Activated naive CD4-positive, alpha-beta T cell treated with anti-CD3 and anti-CD28 coated beads, Interleukin-2, amount 50 U/mL, for 24 hours (primary cell): ENCODE results near the gene RPRD1A.
A peak's percentile ranks its signal among the peaks of the same experiment; 100 is the strongest.
"Not testable (repeated sequence)": the region's sequence is repeated elsewhere in the genome, so short reads cannot be mapped to it uniquely, and the experiment has no call there.

Experiments used
- H3K27ac Mint-ChIP-seq: one replicate; pipeline ENCODE4 v1.8.0; 2021; ENCODE audit warnings: mild to moderate bottlenecking, mixed read lengths
- H3K27me3 Mint-ChIP-seq: one replicate; pipeline ENCODE4 v1.8.0; 2021; ENCODE audit warnings: mixed read lengths
- H3K36me3 Mint-ChIP-seq: one replicate; pipeline ENCODE4 v1.8.0; 2021; ENCODE audit warnings: mixed read lengths
- H3K4me1 Mint-ChIP-seq: one replicate; pipeline ENCODE4 v1.8.0; 2021; ENCODE audit warnings: mixed read lengths
- H3K4me3 Mint-ChIP-seq: one replicate; pipeline ENCODE4 v1.8.0; 2021; ENCODE audit warnings: mild to moderate bottlenecking, mixed read lengths
- H3K9me3 Mint-ChIP-seq: one replicate; pipeline ENCODE4 v1.8.0; 2021; ENCODE audit warnings: mixed read lengths

The RPRD1A gene, protein sequence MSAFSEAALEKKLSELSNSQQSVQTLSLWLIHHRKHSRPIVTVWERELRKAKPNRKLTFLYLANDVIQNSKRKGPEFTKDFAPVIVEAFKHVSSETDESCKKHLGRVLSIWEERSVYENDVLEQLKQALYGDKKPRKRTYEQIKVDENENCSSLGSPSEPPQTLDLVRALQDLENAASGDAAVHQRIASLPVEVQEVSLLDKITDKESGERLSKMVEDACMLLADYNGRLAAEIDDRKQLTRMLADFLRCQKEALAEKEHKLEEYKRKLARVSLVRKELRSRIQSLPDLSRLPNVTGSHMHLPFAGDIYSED

DNA sequence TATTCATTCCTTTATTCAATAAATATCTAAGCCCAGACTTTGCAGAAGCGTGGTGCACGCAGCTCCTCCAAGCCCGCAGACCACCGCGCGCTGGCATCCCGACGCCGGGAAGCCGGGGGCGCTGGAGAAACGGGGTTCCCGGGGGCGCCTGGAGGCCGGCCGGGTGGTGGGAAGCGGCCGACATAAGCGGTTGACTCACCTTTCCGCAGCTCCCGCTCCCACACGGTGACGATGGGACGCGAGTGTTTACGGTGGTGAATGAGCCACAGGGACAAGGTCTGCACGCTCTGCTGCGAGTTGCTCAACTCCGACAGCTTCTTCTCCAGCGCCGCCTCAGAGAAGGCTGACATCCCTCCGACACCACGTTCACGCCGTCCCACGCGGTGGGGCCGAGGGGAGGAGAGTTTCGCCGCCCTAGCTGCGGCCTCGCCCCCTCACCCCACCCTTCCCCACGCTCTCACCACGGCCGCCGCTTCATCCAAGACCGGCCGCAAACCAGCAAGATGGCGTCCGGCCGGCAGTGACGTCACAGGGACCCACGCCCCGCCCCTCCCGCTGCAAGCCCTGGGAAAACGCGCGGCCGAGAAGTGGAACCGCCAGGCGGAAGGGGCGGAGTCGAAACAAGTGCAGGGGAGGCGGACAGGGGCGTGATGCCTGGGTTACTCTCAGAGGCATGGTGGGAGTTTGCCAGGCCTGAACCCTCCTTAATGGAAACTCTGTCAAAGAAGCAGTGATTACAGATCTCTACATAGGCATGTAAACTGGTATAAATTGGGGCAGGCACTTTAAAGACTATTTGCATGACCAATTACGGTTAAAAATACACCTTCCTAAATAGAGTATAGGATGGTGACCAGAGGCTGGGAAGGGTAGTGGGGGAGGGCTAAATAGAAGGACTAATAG lies at the start of gene RPRD1A:
Gene RPRD1A, minus strand, starts transcription at position 505 of the 903 bp plus-strand sequence. Its CDS starts 155 bp downstream, at position 350.
- Mint-ChIP-seq H3K36me3 (peaks cover 4% of the 10 kb centered on the region), H3K4me1 (peaks cover 39% of the 10 kb centered on the region), H3K9me3 (no peaks in the 10 kb centered on the region), H3K27me3 (no peaks in the 10 kb centered on the region), H3K27ac (peak within 1 kb of the TSS; percentile 90), H3K4me3 (peak within 1 kb of the TSS; percentile 98)

- H3K9me3 Mint-ChIP-seq, H3K4me3 Mint-ChIP-seq, H3K4me1 Mint-ChIP-seq, H3K27ac Mint-ChIP-seq, H3K27me3 Mint-ChIP-seq: not testable (repeated sequence)
- peaks cover 22% of the 10 kb centered on the region for H3K36me3 Mint-ChIP-seq
Measured at GRCh38 chr18:36116771-36117170, 49.4 kb upstream of the RPRD1A start.

DNA sequence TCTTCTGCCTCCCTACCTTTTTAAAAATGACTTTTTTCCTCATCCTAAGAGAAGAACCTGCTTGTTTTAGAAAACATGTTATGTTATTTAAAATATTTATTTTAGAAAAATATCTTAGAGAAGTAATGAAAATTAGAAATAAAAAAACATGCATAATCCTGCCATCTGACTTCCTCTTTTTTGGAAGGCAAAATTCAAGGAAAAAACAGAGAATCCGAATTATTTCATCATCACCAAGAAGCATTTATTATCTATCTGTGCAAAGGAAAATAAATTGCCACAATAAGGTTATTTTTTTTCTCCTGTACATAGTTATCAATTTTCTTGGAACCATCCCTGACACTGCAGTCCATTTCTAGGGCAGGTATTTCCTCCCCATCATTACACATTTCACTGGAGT lies 47.4 kb upstream of the RPRD1A start:
- Mint-ChIP-seq H3K4me1 (no peaks in the 10 kb centered on the region), H3K4me3 (no peak overlapping the region), H3K36me3 (peaks cover 24% of the 10 kb centered on the region), H3K27ac (no peak overlapping the region), H3K27me3 (no peaks in the 10 kb centered on the region), H3K9me3 (no peaks in the 10 kb centered on the region)

DNA sequence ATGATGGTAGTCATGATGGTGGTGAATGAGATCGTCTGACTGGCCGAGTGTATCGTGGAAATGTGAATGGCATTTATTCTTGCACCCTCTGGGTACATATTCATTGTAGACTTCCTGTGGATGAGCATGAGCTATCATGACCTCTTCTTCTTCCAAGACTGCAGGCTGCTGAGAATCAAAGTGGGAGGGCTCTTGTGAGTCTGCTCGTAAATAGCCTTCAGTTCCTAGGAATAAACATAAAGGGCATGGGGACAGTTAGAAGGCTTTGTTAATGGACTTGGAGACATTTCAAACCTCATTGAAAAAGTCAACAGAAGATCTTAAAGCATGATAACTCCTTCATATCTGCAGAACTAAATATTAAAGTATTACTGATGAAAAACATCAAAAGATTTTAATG lies 46.9 kb upstream of the RPRD1A start:
- H3K36me3 Mint-ChIP-seq, result peaks cover 24% of the 10 kb centered on the region
- H3K27ac Mint-ChIP-seq, result no peak overlapping the region
- no peaks in the 10 kb centered on the region for H3K27me3 Mint-ChIP-seq
- H3K9me3 Mint-ChIP-seq, result no peaks in the 10 kb centered on the region
- H3K4me1 Mint-ChIP-seq, result no peaks in the 10 kb centered on the region
- H3K4me3 Mint-ChIP-seq, result no peak overlapping the region

GRCh38 chr18:36112302-36112701 lies 44.9 kb upstream of the RPRD1A start:
- Mint-ChIP-seq H3K27ac (no peak overlapping the region), H3K9me3 (no peaks in the 10 kb centered on the region), H3K4me1 (no peaks in the 10 kb centered on the region), H3K4me3 (no peak overlapping the region), H3K36me3 (peaks cover 27% of the 10 kb centered on the region), H3K27me3 (no peaks in the 10 kb centered on the region)

DNA sequence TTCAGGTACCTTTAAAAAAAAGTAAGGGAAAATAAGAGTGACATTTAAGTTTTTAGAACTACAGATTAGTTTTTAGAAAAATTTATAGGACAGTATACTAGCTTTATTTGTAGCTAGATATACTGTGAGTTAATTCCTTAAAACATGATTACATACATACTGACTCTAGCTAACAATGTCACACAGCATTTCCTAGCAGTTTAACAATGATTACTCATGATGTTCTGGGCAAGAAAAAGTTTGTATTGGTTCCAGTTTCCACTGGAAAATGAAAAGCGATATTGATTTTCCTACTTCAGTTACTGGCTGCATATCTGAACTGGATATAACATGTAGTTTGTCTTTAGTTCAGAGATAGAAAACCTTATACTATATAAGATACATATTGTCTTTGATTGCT lies 42.4 kb upstream of the RPRD1A start:
- Mint-ChIP-seq H3K4me1 (no peaks in the 10 kb centered on the region), H3K27ac (no peak overlapping the region), H3K4me3 (no peak overlapping the region), H3K36me3 (peaks cover 13% of the 10 kb centered on the region), H3K27me3 (no peaks in the 10 kb centered on the region), H3K9me3 (no peaks in the 10 kb centered on the region)

GRCh38 chr18:36108601-36109000 lies 41.2 kb upstream of the RPRD1A start:
- Mint-ChIP-seq H3K4me3 (no peak overlapping the region), H3K27me3 (no peaks in the 10 kb centered on the region), H3K4me1 (no peaks in the 10 kb centered on the region), H3K9me3 (no peaks in the 10 kb centered on the region), H3K36me3 (peaks cover 9% of the 10 kb centered on the region), H3K27ac (no peak overlapping the region)

DNA sequence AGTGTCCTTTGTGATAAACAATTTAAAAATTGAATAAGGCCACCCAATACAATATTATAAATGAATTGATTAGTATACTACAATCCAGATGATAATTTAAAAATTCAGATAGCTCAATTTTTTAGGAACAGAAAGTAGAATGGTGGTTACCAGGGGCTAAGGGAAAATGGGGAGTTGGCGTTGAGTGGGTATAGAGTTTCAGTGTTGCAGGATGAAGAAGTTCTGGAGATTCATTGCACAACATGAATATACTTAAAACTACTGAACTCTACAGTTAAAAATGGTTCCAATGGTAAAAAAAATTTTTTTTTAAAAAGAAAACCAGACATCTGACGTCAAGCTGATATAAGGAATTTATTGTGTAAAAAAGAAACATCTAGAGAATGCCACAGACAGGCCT lies 40.8 kb upstream of the RPRD1A start:
- Mint-ChIP-seq H3K9me3 (no peaks in the 10 kb centered on the region), H3K36me3 (peaks cover 9% of the 10 kb centered on the region), H3K4me1 (no peaks in the 10 kb centered on the region), H3K4me3 (no peak overlapping the region), H3K27ac (no peak overlapping the region), H3K27me3 (no peaks in the 10 kb centered on the region)

DNA sequence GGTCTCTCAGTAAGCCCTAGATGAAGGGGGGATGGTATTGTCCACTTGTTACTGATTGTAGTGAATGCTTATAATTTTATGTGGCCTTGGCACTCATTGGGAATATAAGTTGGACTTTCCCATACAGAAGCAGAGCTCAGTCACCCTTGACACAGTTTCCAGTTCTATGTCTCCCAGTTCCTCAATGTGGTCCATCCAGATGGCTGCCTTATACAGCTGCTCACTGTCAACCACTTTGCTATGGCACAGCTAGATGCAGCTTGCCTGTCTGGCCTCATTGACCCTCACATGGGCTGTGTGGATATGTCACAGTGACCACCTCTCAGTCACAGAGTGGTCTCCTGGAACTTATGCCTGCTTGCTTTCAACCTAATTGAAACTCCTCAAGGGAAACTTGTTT lies 40.1 kb upstream of the RPRD1A start:
- Mint-ChIP-seq H3K27ac (no peak overlapping the region), H3K27me3 (no peaks in the 10 kb centered on the region), H3K4me3 (no peak overlapping the region), H3K9me3 (no peaks in the 10 kb centered on the region), H3K4me1 (no peaks in the 10 kb centered on the region), H3K36me3 (peaks cover 7% of the 10 kb centered on the region)

GRCh38 chr18:36104749-36105148 lies 37.4 kb upstream of the RPRD1A start:
- Mint-ChIP-seq H3K4me1 (no peaks in the 10 kb centered on the region), H3K9me3 (no peaks in the 10 kb centered on the region), H3K27me3 (peaks cover 2% of the 10 kb centered on the region), H3K4me3 (no peak overlapping the region), H3K36me3 (peaks cover 3% of the 10 kb centered on the region), H3K27ac (no peak overlapping the region)

- Mint-ChIP-seq H3K4me1 (no peaks in the 10 kb centered on the region), H3K36me3 (no peaks in the 10 kb centered on the region), H3K27ac (no peak overlapping the region), H3K4me3 (no peak overlapping the region), H3K9me3 (no peaks in the 10 kb centered on the region), H3K27me3 (peaks cover 2% of the 10 kb centered on the region)
Measured at GRCh38 chr18:36101943-36102342, 34.6 kb upstream of the RPRD1A start.

DNA sequence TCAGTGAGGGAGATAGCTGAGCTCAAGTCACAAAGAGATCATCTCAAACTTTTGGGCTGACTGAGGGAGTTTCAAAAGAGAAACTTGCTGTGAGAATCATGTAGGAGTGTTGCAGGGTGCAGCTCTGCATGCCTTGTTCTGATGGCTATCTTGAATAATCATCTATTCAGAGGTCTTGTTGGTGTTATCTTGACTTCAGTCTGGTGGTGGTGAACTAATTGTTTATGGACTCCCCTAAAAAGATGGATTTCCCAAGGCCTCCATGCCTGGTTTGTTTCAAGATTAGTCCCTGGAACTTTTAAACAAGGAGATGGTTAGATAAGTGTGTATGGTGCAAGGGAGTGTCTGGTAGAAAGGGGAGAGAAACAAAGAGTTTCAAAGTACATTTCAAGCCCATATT lies 32.0 kb upstream of the RPRD1A start:
- Mint-ChIP-seq H3K36me3 (no peaks in the 10 kb centered on the region), H3K4me3 (no peak overlapping the region), H3K27ac (no peak overlapping the region), H3K4me1 (no peaks in the 10 kb centered on the region), H3K27me3 (peaks cover 2% of the 10 kb centered on the region), H3K9me3 (no peaks in the 10 kb centered on the region)

DNA sequence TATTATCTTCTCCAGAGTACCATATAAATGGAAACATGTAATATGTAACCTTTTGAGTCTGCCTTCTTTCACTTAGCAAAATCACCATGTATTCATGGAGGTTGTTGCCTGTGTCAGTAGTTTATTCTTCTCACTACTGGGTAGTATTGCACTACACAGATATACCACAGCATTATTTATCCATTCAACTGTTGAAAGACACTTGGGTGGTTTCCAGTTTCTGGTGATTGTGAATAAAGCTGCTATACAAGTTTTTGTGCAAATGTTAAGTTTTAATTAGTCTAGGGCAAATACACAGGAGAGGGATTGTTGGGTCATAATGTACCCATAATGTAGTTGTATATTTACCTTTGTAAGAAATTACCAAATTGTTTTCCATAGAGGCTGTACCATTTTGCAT lies 29.6 kb upstream of the RPRD1A start:
- Mint-ChIP-seq H3K4me1 (peaks cover 7% of the 10 kb centered on the region), H3K27ac (no peak overlapping the region), H3K27me3 (peaks cover 2% of the 10 kb centered on the region), H3K9me3 (no peaks in the 10 kb centered on the region), H3K4me3 (no peak overlapping the region), H3K36me3 (no peaks in the 10 kb centered on the region)

GRCh38 chr18:36095936-36096519 lies 28.7 kb upstream of the RPRD1A start:
- no peak overlapping the region for H3K4me3 Mint-ChIP-seq
- peaks cover 7% of the 10 kb centered on the region for H3K4me1 Mint-ChIP-seq
- no peaks in the 10 kb centered on the region for H3K27me3 Mint-ChIP-seq
- no peak overlapping the region for H3K27ac Mint-ChIP-seq
- no peaks in the 10 kb centered on the region for H3K36me3 Mint-ChIP-seq
- no peaks in the 10 kb centered on the region for H3K9me3 Mint-ChIP-seq

- peaks cover 7% of the 10 kb centered on the region for H3K4me1 Mint-ChIP-seq
- no peak overlapping the region for H3K27ac Mint-ChIP-seq
- H3K27me3 Mint-ChIP-seq, result no peaks in the 10 kb centered on the region
- no peaks in the 10 kb centered on the region for H3K9me3 Mint-ChIP-seq
- H3K36me3 Mint-ChIP-seq, result no peaks in the 10 kb centered on the region
- H3K4me3 Mint-ChIP-seq, result no peak overlapping the region
Measured at GRCh38 chr18:36094431-36094830, 27.1 kb upstream of the RPRD1A start.

GRCh38 chr18:36092116-36092515 lies 24.8 kb upstream of the RPRD1A start:
- H3K27me3 Mint-ChIP-seq, H3K4me3 Mint-ChIP-seq, H3K9me3 Mint-ChIP-seq, H3K36me3 Mint-ChIP-seq, H3K4me1 Mint-ChIP-seq, H3K27ac Mint-ChIP-seq: not testable (repeated sequence)
